ENCODE data around the gene TSPO. TPM values are rescaled to one million over a fixed set of nuclear protein-coding genes. Genes with fewer than 3 reads are reported as not detected.

The TSPO gene
- total and polyA plus RNA-seq, 2 of the 8 experiments (the other 6 are each of a cell fraction or from before 2014, with no cell fraction given): 19.9 to 51.5 TPM

- ChIA-PET POLR2A (ENCODE audit: partially characterized antibody) (interaction anchor here (1.2 to 1.5 kb wide), 2 partner anchors 10 to 32 kb away, joined by 3 to 4 read pairs; no protein-coding TSS in a partner anchor), CTCF (ENCODE audit: partially characterized antibody) (interaction anchor here (1.0 to 16.7 kb wide), 4 partner anchors 8 to 174 kb away, joined by 3 to 186 read pairs (median 5); partner anchors contain the start of gene TTLL12)
- Histone ChIP-seq H3K9me3 (ENCODE audit: insufficient read depth in 2 of 2, low read depth in 1 of 2, low read length in 1 of 2) (no peaks in the 10 kb centered on the region), H2AK5ac (ENCODE audit: low read depth, low read length) (no peak overlapping the region), H2BK15ac (ENCODE audit: low read length) (0 out of 2 replicates have a peak overlapping the region, but pooled peaks have one; percentile 16), H2BK20ac (ENCODE audit: low read length) (no peak overlapping the region), H3K23ac (ENCODE audit: insufficient read length) (no peak overlapping the region), H2AFZ (ENCODE audit: low read length) (no peak overlapping the region), H4K20me1 (replicated peaks in 1 of 2; ENCODE audit: control insufficient read depth in 1 of 2, insufficient read depth in 2 of 2, low read length in 2 of 2) (peaks cover 0 to 2% of the 10 kb centered on the region in 2 experiments), H3K23me2 (ENCODE audit: low read depth, low read length) (no peaks in the 10 kb centered on the region), H3K18ac (ENCODE audit: extremely low read depth, low read length) (no peak overlapping the region), H3K9ac (replicated peaks in 1 of 4; ENCODE audit: extremely low read depth in 1 of 4, low read depth in 3 of 4, low read length in 3 of 4) (no peak overlapping the region), H3K56ac (replicated peaks; ENCODE audit: insufficient read length, low read depth, low read length) (no peak overlapping the region), H2BK120ac (replicated peaks; ENCODE audit: low read depth, low read length) (no peak overlapping the region), H4K8ac (ENCODE audit: extremely low read depth, insufficient read depth, low read length) (peak overlapping the region; percentile 51), H4K91ac (replicated peaks; ENCODE audit: insufficient read length, low read length) (no peak overlapping the region), H3K4ac (replicated peaks; ENCODE audit: insufficient read length, low read depth, low read length) (no peak overlapping the region), H3K79me2 (ENCODE audit: control insufficient read depth in 1 of 2, insufficient read depth in 2 of 2, low read length in 2 of 2) (no peaks in the 10 kb centered on the region), H2BK5ac (ENCODE audit: low read depth, low read length) (no peak overlapping the region), H3K4me1 (replicated peaks in 1 of 4; ENCODE audit: control insufficient read depth in 3 of 4, insufficient read depth in 4 of 4, low read length in 3 of 4) (peaks cover 0 to 19% (median 9%) of the 10 kb centered on the region in 4 experiments; a peak in 5 of 7 replicates), H3K27ac (ENCODE audit: low read depth, low read length) (no peak overlapping the region), H3K79me1 (ENCODE audit: low read depth, low read length) (no peaks in the 10 kb centered on the region), H3K14ac (ENCODE audit: insufficient read length) (no peak overlapping the region), H3K4me3 (ENCODE audit: extremely low read depth in 1 of 4, insufficient read depth in 2 of 4, low read depth in 3 of 4, low read length in 4 of 4) (no peak overlapping the region), H3K4me2 (ENCODE audit: insufficient read depth in 1 of 2, low read depth in 2 of 2, low read length in 2 of 2) (no peak overlapping the region), H4K5ac (ENCODE audit: insufficient read length, low read depth, low read length) (no peak overlapping the region), H3K27me3 (replicated peaks in 1 of 4; ENCODE audit: control insufficient read depth in 3 of 4, extremely low read depth in 1 of 4, insufficient read depth in 3 of 4, low read length in 3 of 4) (no peaks in the 10 kb centered on the region), H3K36me3 (ENCODE audit: control insufficient read depth in 2 of 4, insufficient read depth in 4 of 4, low read length in 3 of 4) (no peaks in the 10 kb centered on the region), H2BK12ac (ENCODE audit: low read depth, low read length) (no peak overlapping the region)
- no peak for TF ChIP-seq BACH1 (IDR thresholded peaks at IDR 0.05; ENCODE audit: low read length)
- no peak for TF ChIP-seq USF2 (IDR thresholded peaks at IDR 0.05; ENCODE audit: low read length)
- no peak for TF ChIP-seq RXRA (IDR thresholded peaks at IDR 0.05; ENCODE audit: insufficient read depth, low read depth, low read length)
- TF ChIP-seq SP2 (IDR thresholded peaks at IDR 0.05; ENCODE audit: low read length): no peak
- no peak for TF ChIP-seq SUZ12 (IDR thresholded peaks at IDR 0.05; ENCODE audit: low read length)
- TF ChIP-seq PHF8 (conservative IDR thresholded peaks at IDR 0.05; ENCODE audit: low read depth, low read length): no peak
- no peak for TF ChIP-seq ZNF274 (IDR thresholded peaks at IDR 0.05; ENCODE audit: borderline replicate concordance, extremely low read depth, low read length)
- TF ChIP-seq EGR1 (IDR thresholded peaks at IDR 0.05; ENCODE audit: borderline replicate concordance, low read depth, low read length): no peak
- no peak for TF ChIP-seq GTF2F1 (IDR thresholded peaks at IDR 0.05; ENCODE audit: borderline replicate concordance, low read depth, low read length)
- 92% methylated on average over 9 of the region's 23 CpGs; no CpG with 5 or more reads in 1 of the 2 experiments for WGBS, 2 experiments (ENCODE audit: extremely low coverage in 1 of 2, insufficient coverage in 1 of 2, insufficient read length in 1 of 2, insufficient replicate concordance in 2 of 2, low coverage in 1 of 2, low lambda C conversion rate in 2 of 2, missing lambda C conversion rate in 1 of 2)
- FAIRE-seq (no peak), DNase-seq (ENCODE audit: low read depth in 1 of 2, low spot score in 2 of 2) (no peak)
Measured at GRCh38 chr22:43212434-43212952, 61.1 kb downstream of the TSPO start.

Measured in H1 (cell line).